T-cell (primary cell): ENCODE measurements around the gene CAPN13. TPM values are rescaled to one million over a fixed set of nuclear protein-coding genes. Genes with fewer than 3 reads are reported as not detected.

Experiments
- ATAC-seq, 4 experiments: fragments of 200-7000 bp in 3 of 4; fragments of 150-1000 bp in 1 of 4; cut with Tn5 transposase; replicated peaks in 1 of 4; 1 replicate in 3 of 4; 2 replicates in 1 of 4; pipeline ENCODE4 v1.10.0; 2021; ENCODE audit warnings: moderate library complexity in 3 of 4, mild to moderate bottlenecking in 2 of 4, moderate number of reproducible peaks in 1 of 4
- CTCF ChIA-PET, 2 donors: fragments of 300-600 bp; sonication (Branson Sonifier 250); formaldehyde crosslinking; loops; one replicate each; lab custom pipeline; 2022; ENCODE audit warnings: antibody characterized with exemption in 2 of 2; lab: Charles Lee
- POLR2A ChIA-PET, 2 donors: fragments of 300-600 bp; sonication (Branson Sonifier 250); formaldehyde crosslinking; loops; one replicate each; lab custom pipeline; 2022; ENCODE audit warnings: antibody characterized with exemption in 2 of 2; lab: Charles Lee
- DNase-seq, 35 experiments: peaks; one replicate each; pipeline versions ENCODE4 v3.0.0 to v3.0.0-alpha.2; 2013 to 2023
- H3K27ac ChIP-seq: one replicate; pipeline ENCODE4 v1.5.1; 2013; ENCODE audit warnings: low read length
- H3K27me3 ChIP-seq, 2 experiments: replicated peaks in 1 of 2; 1 replicate in 1 of 2; 2 replicates in 1 of 2; pipeline versions ENCODE4 v1.6.1 to v1.7.0; 2013; ENCODE audit warnings: low read length in 1 of 2, mixed read lengths in 1 of 2; ENCODE audit not compliant: control insufficient read depth in 2 of 2, insufficient read depth in 2 of 2; ENCODE audit errors: extremely low read depth in 1 of 2
- H3K36me3 ChIP-seq, 2 donors: 1 replicate in 1 of 2; 2 replicates in 1 of 2; pipeline versions ENCODE4 v1.6.1 to v1.7.0; 2013; ENCODE audit warnings: low read length in 1 of 2; ENCODE audit not compliant: control insufficient read depth in 2 of 2, insufficient read depth in 1 of 2; ENCODE audit errors: extremely low read depth in 1 of 2
- H3K4me1 ChIP-seq, 2 experiments: 1 replicate in 1 of 2; 2 replicates in 1 of 2; pipeline versions ENCODE4 v1.6.1 to v1.7.0; 2013; ENCODE audit warnings: low read length in 2 of 2, mixed read lengths in 1 of 2; ENCODE audit not compliant: insufficient read depth in 2 of 2, control insufficient read depth in 1 of 2; ENCODE audit errors: extremely low read depth in 1 of 2
- H3K4me3 ChIP-seq, 2 donors: 1 replicate in 1 of 2; 2 replicates in 1 of 2; pipeline versions ENCODE4 v1.5.1 to v1.7.0; 2013; ENCODE audit warnings: mild to moderate bottlenecking in 2 of 2, low read length in 1 of 2, moderate library complexity in 1 of 2; ENCODE audit not compliant: control insufficient read depth in 1 of 2; ENCODE audit errors: extremely low read depth in 1 of 2
- H3K9me3 ChIP-seq: 2 replicates; pipeline ENCODE4 v1.7.0; 2013
- H3K27ac Mint-ChIP-seq, 2 donors: one replicate each; pipeline ENCODE4 v1.8.0; 2020 to 2021; ENCODE audit warnings: mild to moderate bottlenecking in 2 of 2, mixed read lengths in 2 of 2
- H3K27me3 Mint-ChIP-seq, 2 donors: one replicate each; pipeline ENCODE4 v1.8.0; 2021 to 2022; ENCODE audit warnings: mixed read lengths in 2 of 2
- H3K36me3 Mint-ChIP-seq: one replicate; pipeline ENCODE4 v1.8.0; 2021; ENCODE audit warnings: mixed read lengths
- H3K4me1 Mint-ChIP-seq, 3 donors: one replicate each; pipeline ENCODE4 v1.8.0; 2020 to 2022; ENCODE audit warnings: mixed read lengths in 3 of 3, mild to moderate bottlenecking in 1 of 3
- H3K4me3 Mint-ChIP-seq, 3 donors: one replicate each; pipeline ENCODE4 v1.8.0; 2020 to 2022; ENCODE audit warnings: mild to moderate bottlenecking in 3 of 3, mixed read lengths in 3 of 3, moderate library complexity in 3 of 3
- H3K9me3 Mint-ChIP-seq, 3 donors: one replicate each; pipeline ENCODE4 v1.8.0; 2020 to 2022; ENCODE audit warnings: mixed read lengths in 3 of 3
- WGBS: methylation state at CpG from one replicate; pipeline ENCODE4 v1.1.5; 2013; ENCODE audit warnings: missing lambda C conversion rate; ENCODE audit not compliant: insufficient coverage; 5-methylcytosine and 5-hydroxymethylcytosine counted together
- total RNA-seq, 35 experiments: library from RNA in 6 of 35; stranded (reverse) in 6 of 35; fragments of 120-200 nt in 1 of 35; gene quantifications; one replicate each; pipeline versions ENCODE4 v1.2.1 to v1.2.4 and lab custom pipeline; 2013 to 2026

The CAPN13 gene, protein sequence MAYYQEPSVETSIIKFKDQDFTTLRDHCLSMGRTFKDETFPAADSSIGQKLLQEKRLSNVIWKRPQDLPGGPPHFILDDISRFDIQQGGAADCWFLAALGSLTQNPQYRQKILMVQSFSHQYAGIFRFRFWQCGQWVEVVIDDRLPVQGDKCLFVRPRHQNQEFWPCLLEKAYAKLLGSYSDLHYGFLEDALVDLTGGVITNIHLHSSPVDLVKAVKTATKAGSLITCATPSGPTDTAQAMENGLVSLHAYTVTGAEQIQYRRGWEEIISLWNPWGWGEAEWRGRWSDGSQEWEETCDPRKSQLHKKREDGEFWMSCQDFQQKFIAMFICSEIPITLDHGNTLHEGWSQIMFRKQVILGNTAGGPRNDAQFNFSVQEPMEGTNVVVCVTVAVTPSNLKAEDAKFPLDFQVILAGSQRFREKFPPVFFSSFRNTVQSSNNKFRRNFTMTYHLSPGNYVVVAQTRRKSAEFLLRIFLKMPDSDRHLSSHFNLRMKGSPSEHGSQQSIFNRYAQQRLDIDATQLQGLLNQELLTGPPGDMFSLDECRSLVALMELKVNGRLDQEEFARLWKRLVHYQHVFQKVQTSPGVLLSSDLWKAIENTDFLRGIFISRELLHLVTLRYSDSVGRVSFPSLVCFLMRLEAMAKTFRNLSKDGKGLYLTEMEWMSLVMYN
- under 1 TPM in 1 of 5 donors, not detected in 4; 0.16 TPM for total RNA-seq
- total RNA-seq (2013): 0.31 TPM
- total RNA-seq (lab: John Stamatoyannopoulos, UW): 0 to 0.09 (median 0) reads per million in 29 experiments

DNA sequence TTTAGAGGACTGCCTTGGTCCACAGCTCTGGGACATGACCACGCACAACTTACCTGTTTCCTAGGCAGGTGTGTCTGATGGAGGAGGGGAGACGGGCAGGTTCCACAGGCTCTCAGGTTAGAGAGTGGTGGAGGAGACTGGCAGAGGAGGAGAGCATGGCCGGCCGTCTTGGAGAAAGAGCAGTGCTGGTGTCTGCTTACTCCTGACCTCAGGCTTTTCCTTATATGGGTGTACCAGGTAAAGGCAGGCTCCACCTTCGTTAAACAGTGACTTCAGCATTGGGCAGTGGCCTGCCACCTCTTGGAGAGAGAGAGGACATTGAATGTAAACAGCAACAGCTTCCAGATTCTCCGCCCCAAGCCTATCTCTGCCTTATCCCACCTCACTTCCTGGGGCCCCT, at the start of gene CAPN13:
CAPN13 (minus strand) TSS at position 198 of the 400 bp plus-strand sequence. CDS start 20,121 bp downstream, outside the sequence.
- Histone ChIP-seq H3K27ac (no peak within 1 kb of the TSS), H3K4me1 (no peaks in the 10 kb centered on the region), H3K9me3 (no peaks in the 10 kb centered on the region), H3K27me3 (peaks cover 0 to 19% of the 10 kb centered on the region in 2 experiments), H3K36me3 (no peaks in the 10 kb centered on the region), H3K4me3 (no peak within 1 kb of the TSS)
- 81% methylated on average over 4 of the region's 6 CpGs for WGBS
- POLR2A ChIA-PET: no interaction called here
- ATAC-seq: no peak
- Mint-ChIP-seq H3K4me1 (no peaks in the 10 kb centered on the region), H3K9me3 (no peaks in the 10 kb centered on the region), H3K27ac (no peak within 1 kb of the TSS), H3K27me3 (peaks cover 9 to 35% of the 10 kb centered on the region in 2 donors), H3K36me3 (no peaks in the 10 kb centered on the region), H3K4me3 (no peak within 1 kb of the TSS)
- CTCF ChIA-PET: no interaction called here
- DNase-seq: no peak

- Mint-ChIP-seq H3K9me3 (peaks cover 9 to 14% (median 9%) of the 10 kb centered on the region in 3 donors), H3K27me3 (peaks cover 32 to 37% of the 10 kb centered on the region in 2 donors), H3K27ac (peak overlapping the region in 1 of 2 donors; percentile 9), H3K4me3 (no peak overlapping the region), H3K4me1 (no peaks in the 10 kb centered on the region), H3K36me3 (no peaks in the 10 kb centered on the region)
- H3K9me3 ChIP-seq: no peaks in the 10 kb centered on the region
- no peaks in the 10 kb centered on the region for H3K4me1 ChIP-seq
- CTCF ChIA-PET: no interaction called here
- ATAC-seq (no peak), DNase-seq (no peak)
- H3K27me3 ChIP-seq: peaks cover 0 to 11% of the 10 kb centered on the region in 2 experiments
- H3K27ac ChIP-seq: no peak overlapping the region
- H3K36me3 ChIP-seq: no peaks in the 10 kb centered on the region
- POLR2A ChIA-PET: interaction anchor here in 1 of 2 donors (0.7 kb wide), 1 partner anchor 285 kb away, joined by 3 read pairs; no protein-coding TSS in a partner anchor
- no peak overlapping the region for H3K4me3 ChIP-seq
These were observed 40.6 kb upstream of the CAPN13 start for GRCh38 chr2:30847841-30848240.

GRCh38 chr2:30847329-30847728, 40.1 kb upstream of the CAPN13 start:
- Histone ChIP-seq H3K4me3 (no peak overlapping the region), H3K4me1 (no peaks in the 10 kb centered on the region), H3K36me3 (no peaks in the 10 kb centered on the region), H3K27ac (no peak overlapping the region), H3K9me3 (no peaks in the 10 kb centered on the region), H3K27me3 (peaks cover 0 to 11% of the 10 kb centered on the region in 2 experiments)
- ATAC-seq (no peak), DNase-seq (no peak)
- Mint-ChIP-seq H3K36me3 (no peaks in the 10 kb centered on the region), H3K27ac (no peak overlapping the region), H3K27me3 (peaks cover 32 to 37% of the 10 kb centered on the region in 2 donors), H3K4me1 (no peaks in the 10 kb centered on the region), H3K4me3 (no peak overlapping the region), H3K9me3 (peaks cover 9 to 14% (median 9%) of the 10 kb centered on the region in 3 donors)
- WGBS: 40% methylated on average over 1 of the region's 1 CpG
- CTCF ChIA-PET: no interaction called here
- POLR2A ChIA-PET: no interaction called here

DNA sequence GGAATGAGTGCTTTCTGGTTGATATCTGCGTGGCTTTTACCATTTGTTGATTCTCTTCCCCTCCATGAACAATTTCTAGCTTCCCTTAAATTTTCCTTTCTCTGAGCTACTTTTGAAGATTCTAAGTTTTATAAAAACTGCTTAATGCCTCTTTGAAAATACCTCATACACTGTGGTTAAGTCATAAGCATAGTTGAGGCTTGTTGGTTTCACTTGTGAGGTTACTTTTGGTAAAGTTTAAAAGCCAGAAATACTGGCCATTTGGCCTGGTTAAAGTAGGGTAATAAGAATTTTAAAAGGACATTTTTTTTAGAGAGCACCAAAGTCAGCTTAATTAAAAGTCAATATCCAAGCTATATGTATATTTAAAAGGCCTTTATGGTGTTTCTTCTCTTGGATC, 21.3 kb upstream of the CAPN13 start:
- ATAC-seq (no peak), DNase-seq (no peak)
- Mint-ChIP-seq H3K9me3 (peaks cover 0 to 10% (median 2%) of the 10 kb centered on the region in 3 donors), H3K36me3 (no peaks in the 10 kb centered on the region), H3K4me1 (no peaks in the 10 kb centered on the region), H3K4me3 (no peak overlapping the region), H3K27ac (no peak overlapping the region), H3K27me3 (peaks cover 3 to 8% of the 10 kb centered on the region in 2 donors)
- Histone ChIP-seq H3K36me3 (no peaks in the 10 kb centered on the region), H3K4me3 (no peak overlapping the region), H3K9me3 (no peaks in the 10 kb centered on the region), H3K4me1 (no peaks in the 10 kb centered on the region), H3K27me3 (peaks cover 0 to 3% of the 10 kb centered on the region in 2 experiments), H3K27ac (no peak overlapping the region)
- no CpG with 5 or more reads among the region's 1 CpG for WGBS
- ChIA-PET CTCF (no interaction called here), POLR2A (no interaction called here)

- Histone ChIP-seq H3K27ac (no peak overlapping the region), H3K9me3 (no peaks in the 10 kb centered on the region), H3K4me3 (no peak overlapping the region), H3K36me3 (no peaks in the 10 kb centered on the region), H3K4me1 (no peaks in the 10 kb centered on the region), H3K27me3 (peaks cover 0 to 7% of the 10 kb centered on the region in 2 experiments)
- no peak overlapping the region for H3K27ac Mint-ChIP-seq
- no peaks in the 10 kb centered on the region for H3K4me1 Mint-ChIP-seq
- WGBS: 79% methylated on average over 2 of the region's 3 CpGs
- no peak overlapping the region for H3K4me3 Mint-ChIP-seq
- H3K9me3 Mint-ChIP-seq: peaks cover 0 to 10% (median 2%) of the 10 kb centered on the region in 3 donors
- H3K36me3 Mint-ChIP-seq: no peaks in the 10 kb centered on the region
- ATAC-seq (no peak), DNase-seq (no peak)
- H3K27me3 Mint-ChIP-seq: peaks cover 8 to 9% of the 10 kb centered on the region in 2 donors
- ChIA-PET POLR2A (no interaction called here), CTCF (no interaction called here)
These were observed 19.7 kb upstream of the CAPN13 start for GRCh38 chr2:30826916-30827315.

DNA sequence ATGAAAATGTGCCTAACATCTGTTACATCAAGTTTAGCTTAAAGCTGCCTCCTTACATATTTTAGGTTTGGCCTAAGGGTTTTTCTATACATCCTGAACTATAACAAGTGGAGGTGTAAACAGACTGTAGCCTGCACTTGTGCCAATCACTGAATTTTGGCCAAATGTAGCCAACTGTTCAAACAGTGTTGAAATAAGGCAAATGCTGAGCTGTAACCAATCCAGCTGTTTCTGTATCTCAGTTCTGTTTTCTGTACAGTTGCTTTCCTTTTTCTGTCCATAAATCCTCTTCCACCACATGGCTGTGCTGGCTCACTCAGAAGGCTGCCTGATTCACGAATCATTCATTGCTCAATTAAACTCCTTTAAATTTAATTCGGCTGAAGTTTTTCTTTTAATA, 19.2 kb upstream of the CAPN13 start:
- peaks cover 0 to 9% of the 10 kb centered on the region in 2 experiments for H3K27me3 ChIP-seq
- no peak overlapping the region for H3K27ac ChIP-seq
- no peak overlapping the region for H3K27ac Mint-ChIP-seq
- H3K36me3 Mint-ChIP-seq: no peaks in the 10 kb centered on the region
- no peak overlapping the region for H3K4me3 Mint-ChIP-seq
- ATAC-seq: no peak
- no peak for DNase-seq
- no peaks in the 10 kb centered on the region for H3K4me1 Mint-ChIP-seq
- H3K4me1 ChIP-seq: no peaks in the 10 kb centered on the region
- WGBS: no CpG with 5 or more reads among the region's 2 CpGs
- H3K4me3 ChIP-seq: no peak overlapping the region
- no peaks in the 10 kb centered on the region for H3K36me3 ChIP-seq
- ChIA-PET CTCF (no interaction called here), POLR2A (no interaction called here)
- peaks cover 0 to 10% (median 2%) of the 10 kb centered on the region in 3 donors for H3K9me3 Mint-ChIP-seq
- H3K27me3 Mint-ChIP-seq: peaks cover 8 to 9% of the 10 kb centered on the region in 2 donors
- H3K9me3 ChIP-seq: no peaks in the 10 kb centered on the region
